GM03348 (cell line): ENCODE measurements around the gene EXOC3L1.
A peak's percentile ranks its signal among the peaks of the same experiment; 100 is the strongest.

Experiments
- DNase-seq: peaks from one replicate; pipeline ENCODE4 v3.0.0; 2012; ENCODE audit warnings: low spot score

The EXOC3L1 gene

GRCh38 chr16:67180166-67180565, 9.8 kb downstream of the EXOC3L1 start:
- DNase-seq: no peak

- DNase-seq: no peak
Measured at GRCh38 chr16:67179421-67180080, 10.4 kb downstream of the EXOC3L1 start.

- peak; percentile 61 for DNase-seq
Measured at GRCh38 chr16:67177743-67178699, 11.9 kb downstream of the EXOC3L1 start.

- no peak for DNase-seq
Measured at GRCh38 chr16:67176662-67177061, 13.3 kb downstream of the EXOC3L1 start.

- DNase-seq: no peak
Measured at GRCh38 chr16:67174706-67175231, 15.2 kb downstream of the EXOC3L1 start.

- peak; percentile 87 for DNase-seq
Measured at GRCh38 chr16:67173808-67174705, 15.9 kb downstream of the EXOC3L1 start.

- DNase-seq: no peak
Measured at GRCh38 chr16:67173323-67173722, 16.6 kb downstream of the EXOC3L1 start.

GRCh38 chr16:67170949-67171649, 18.8 kb downstream of the EXOC3L1 start:
- no peak for DNase-seq

- DNase-seq: peak; percentile 94
Measured at GRCh38 chr16:67170168-67170948, 19.6 kb downstream of the EXOC3L1 start, which contains the start of gene NOL3. TSS of gene NOL3 (plus strand) at chr16:67170538.

- DNase-seq: peak; percentile 37
Measured at GRCh38 chr16:67169642-67170167, 20.2 kb downstream of the EXOC3L1 start.

- DNase-seq: no peak
Measured at GRCh38 chr16:67169011-67169451, 20.9 kb downstream of the EXOC3L1 start.

GRCh38 chr16:67167588-67167987, 22.3 kb downstream of the EXOC3L1 start:
- DNase-seq: no peak

- DNase-seq: no peak
Measured at GRCh38 chr16:67166598-67167168, 23.3 kb downstream of the EXOC3L1 start.

- DNase-seq: no peak
Measured at GRCh38 chr16:67166110-67166547, 23.8 kb downstream of the EXOC3L1 start.

- no peak for DNase-seq
Measured at GRCh38 chr16:67165121-67166078, 24.5 kb downstream of the EXOC3L1 start.

- DNase-seq: peak; percentile 77
Measured at GRCh38 chr16:67164599-67165061, 25.3 kb downstream of the EXOC3L1 start, which contains the start of gene HSF4. TSS of gene HSF4 (plus strand) at chr16:67164745. CDS start at chr16:67164812, 67 bp downstream.

- no peak for DNase-seq
Measured at GRCh38 chr16:67163999-67164558, 25.9 kb downstream of the EXOC3L1 start.
